Measurements from ENCODE around the gene GRIN2C. TPM values are rescaled to one million over a fixed set of nuclear protein-coding genes. Genes with fewer than 3 reads are reported as not detected.

Gene GRIN2C
- total RNA-seq, 1 donor from 2014 or later = 0.74 TPM

- no peak for TF ChIP-seq CTCF (IDR thresholded peaks at IDR 0.05; ENCODE audit: unreplicated experiment)
- no peak overlapping the region for H3K4me3 Mint-ChIP-seq (ENCODE audit: unreplicated experiment)
- peaks cover 23% of the 10 kb centered on the region for H3K4me1 Mint-ChIP-seq (ENCODE audit: unreplicated experiment)
- H3K27ac Mint-ChIP-seq (ENCODE audit: unreplicated experiment) = no peak overlapping the region
- H3K36me3 Mint-ChIP-seq (ENCODE audit: low read depth, unreplicated experiment) = peaks cover 6% of the 10 kb centered on the region
- peaks cover 22% of the 10 kb centered on the region for H3K27me3 Mint-ChIP-seq (ENCODE audit: unreplicated experiment)
- DNase-seq (ENCODE audit: low spot score) = no peak
- H3K9me3 Mint-ChIP-seq (ENCODE audit: unreplicated experiment) = no peaks in the 10 kb centered on the region
Observed at GRCh38 chr17:74874615-74875037, 14.9 kb upstream of the GRIN2C start.

GRCh38 chr17:74873874-74874614, 14.4 kb upstream of the GRIN2C start:
- no peaks in the 10 kb centered on the region for H3K9me3 Mint-ChIP-seq (ENCODE audit: unreplicated experiment)
- peaks cover 29% of the 10 kb centered on the region for H3K4me1 Mint-ChIP-seq (ENCODE audit: unreplicated experiment)
- no peak for TF ChIP-seq CTCF (IDR thresholded peaks at IDR 0.05; ENCODE audit: unreplicated experiment)
- H3K36me3 Mint-ChIP-seq (ENCODE audit: low read depth, unreplicated experiment) = peaks cover 11% of the 10 kb centered on the region
- H3K4me3 Mint-ChIP-seq (ENCODE audit: unreplicated experiment) = peak overlapping the region; percentile 87
- DNase-seq (ENCODE audit: low spot score) = no peak
- peak overlapping the region; percentile 85 for H3K27ac Mint-ChIP-seq (ENCODE audit: unreplicated experiment)
- H3K27me3 Mint-ChIP-seq (ENCODE audit: unreplicated experiment) = peaks cover 24% of the 10 kb centered on the region

GRCh38 chr17:74873037-74873873, 13.6 kb upstream of the GRIN2C start:
- TF ChIP-seq CTCF (IDR thresholded peaks at IDR 0.05; ENCODE audit: unreplicated experiment) = no peak
- Mint-ChIP-seq H3K27ac (ENCODE audit: unreplicated experiment) (peak overlapping the region; percentile 85), H3K4me1 (ENCODE audit: unreplicated experiment) (peaks cover 36% of the 10 kb centered on the region), H3K4me3 (ENCODE audit: unreplicated experiment) (peak overlapping the region; percentile 87), H3K36me3 (ENCODE audit: low read depth, unreplicated experiment) (peaks cover 18% of the 10 kb centered on the region), H3K9me3 (ENCODE audit: unreplicated experiment) (no peaks in the 10 kb centered on the region), H3K27me3 (ENCODE audit: unreplicated experiment) (peaks cover 27% of the 10 kb centered on the region)
- peak; percentile 98 for DNase-seq (ENCODE audit: low spot score)

GRCh38 chr17:74872313-74873036, 12.8 kb upstream of the GRIN2C start, which contains the start of gene FDXR:
Gene FDXR, minus strand, starts transcription at chr17:74872994. Its CDS starts 50 bp downstream, at chr17:74872944.
- Mint-ChIP-seq H3K27me3 (ENCODE audit: unreplicated experiment) (peaks cover 27% of the 10 kb centered on the region), H3K4me1 (ENCODE audit: unreplicated experiment) (peaks cover 42% of the 10 kb centered on the region), H3K27ac (ENCODE audit: unreplicated experiment) (peak within 1 kb of the TSS; percentile 85), H3K4me3 (ENCODE audit: unreplicated experiment) (peak within 1 kb of the TSS; percentile 95), H3K9me3 (ENCODE audit: unreplicated experiment) (no peaks in the 10 kb centered on the region), H3K36me3 (ENCODE audit: low read depth, unreplicated experiment) (peaks cover 18% of the 10 kb centered on the region)
- no peak for TF ChIP-seq CTCF (IDR thresholded peaks at IDR 0.05; ENCODE audit: unreplicated experiment)
- DNase-seq (ENCODE audit: low spot score) = no peak
